ENCODE measurements around the gene ATRAID. TPM values are rescaled to one million over a fixed set of nuclear protein-coding genes. Genes with fewer than 3 reads are reported as not detected.

Gene ATRAID
- total RNA-seq, 1 donor from 2014 or later = 79.0 TPM

- no peak overlapping the region for H3K27ac Mint-ChIP-seq (ENCODE audit: unreplicated experiment)
- H3K36me3 Mint-ChIP-seq (ENCODE audit: low read depth) = peaks cover 32% of the 10 kb centered on the region
- H3K27me3 Mint-ChIP-seq (ENCODE audit: low read depth) = no peaks in the 10 kb centered on the region
- peaks cover 17% of the 10 kb centered on the region for H3K4me1 Mint-ChIP-seq (ENCODE audit: low read depth)
- TF ChIP-seq CTCF (IDR thresholded peaks at IDR 0.05) = no peak
- H3K4me3 Mint-ChIP-seq (ENCODE audit: unreplicated experiment) = no peak overlapping the region
- DNase-seq (ENCODE audit: low spot score) = no peak
- H3K9me3 Mint-ChIP-seq (ENCODE audit: low read depth) = no peaks in the 10 kb centered on the region
These were observed 33.8 kb downstream of the ATRAID start for GRCh38 chr2:27245626-27246025.

- no peak for DNase-seq (ENCODE audit: low spot score)
- Mint-ChIP-seq H3K4me3 (ENCODE audit: unreplicated experiment) (no peak overlapping the region), H3K4me1 (ENCODE audit: low read depth) (peaks cover 17% of the 10 kb centered on the region), H3K9me3 (ENCODE audit: low read depth) (no peaks in the 10 kb centered on the region), H3K27me3 (ENCODE audit: low read depth) (no peaks in the 10 kb centered on the region), H3K27ac (ENCODE audit: unreplicated experiment) (no peak overlapping the region), H3K36me3 (ENCODE audit: low read depth) (peaks cover 14% of the 10 kb centered on the region)
- no peak for TF ChIP-seq CTCF (IDR thresholded peaks at IDR 0.05)
These were observed 36.1 kb downstream of the ATRAID start for GRCh38 chr2:27247893-27248292.

- Mint-ChIP-seq H3K27ac (ENCODE audit: unreplicated experiment) (peak overlapping the region; percentile 37), H3K27me3 (ENCODE audit: low read depth) (no peaks in the 10 kb centered on the region), H3K9me3 (ENCODE audit: low read depth) (no peaks in the 10 kb centered on the region), H3K36me3 (ENCODE audit: low read depth) (peaks cover 1% of the 10 kb centered on the region), H3K4me3 (ENCODE audit: unreplicated experiment) (no peak overlapping the region), H3K4me1 (ENCODE audit: low read depth) (peaks cover 17% of the 10 kb centered on the region)
- DNase-seq (ENCODE audit: low spot score) = no peak
- TF ChIP-seq CTCF (IDR thresholded peaks at IDR 0.05) = no peak
These were observed 37.5 kb downstream of the ATRAID start for GRCh38 chr2:27249159-27249890.

- no peaks in the 10 kb centered on the region for H3K27me3 Mint-ChIP-seq (ENCODE audit: low read depth)
- TF ChIP-seq CTCF (IDR thresholded peaks at IDR 0.05) = peak; percentile 79
- no peak overlapping the region for H3K27ac Mint-ChIP-seq (ENCODE audit: unreplicated experiment)
- DNase-seq (ENCODE audit: low spot score) = peak; percentile 91
- peaks cover 25% of the 10 kb centered on the region for H3K4me1 Mint-ChIP-seq (ENCODE audit: low read depth)
- no peak overlapping the region for H3K4me3 Mint-ChIP-seq (ENCODE audit: unreplicated experiment)
- no peaks in the 10 kb centered on the region for H3K36me3 Mint-ChIP-seq (ENCODE audit: low read depth)
- H3K9me3 Mint-ChIP-seq (ENCODE audit: low read depth) = no peaks in the 10 kb centered on the region
These were observed 38.2 kb downstream of the ATRAID start for GRCh38 chr2:27249891-27250651.

GRCh38 chr2:27250652-27251379 lies 39.0 kb downstream of the ATRAID start:
- H3K27ac Mint-ChIP-seq (ENCODE audit: unreplicated experiment) = no peak overlapping the region
- H3K36me3 Mint-ChIP-seq (ENCODE audit: low read depth) = no peaks in the 10 kb centered on the region
- TF ChIP-seq CTCF (IDR thresholded peaks at IDR 0.05) = no peak
- DNase-seq (ENCODE audit: low spot score) = peak; percentile 55
- peaks cover 32% of the 10 kb centered on the region for H3K4me1 Mint-ChIP-seq (ENCODE audit: low read depth)
- H3K4me3 Mint-ChIP-seq (ENCODE audit: unreplicated experiment) = no peak overlapping the region
- no peaks in the 10 kb centered on the region for H3K9me3 Mint-ChIP-seq (ENCODE audit: low read depth)
- no peaks in the 10 kb centered on the region for H3K27me3 Mint-ChIP-seq (ENCODE audit: low read depth)

Measured in chondrocyte (in vitro differentiated cells).